Neutrophil (primary cell): ENCODE results near the gene TRAPPC6A.

Source experiments
- H3K27ac ChIP-seq: fragments of 200-600 bp; sonication (generic); 2 replicates; pipeline ENCODE4 v1.5.1; 2016; ENCODE audit warnings: mild to moderate bottlenecking, moderate library complexity
- H3K27me3 ChIP-seq: fragments of 200-600 bp; sonication (generic); 2 replicates; pipeline ENCODE4 v1.6.0; 2016; ENCODE audit warnings: mild to moderate bottlenecking
- H3K36me3 ChIP-seq: fragments of 200-600 bp; sonication (generic); 2 replicates; pipeline ENCODE4 v1.5.1; 2017
- H3K4me1 ChIP-seq, 2 experiments: fragments of 200-600 bp in 1 of 2; sonication (generic) in 1 of 2; 1 replicate in 1 of 2; 2 replicates in 1 of 2; pipeline versions ENCODE4 v1.5.1 to v1.6.1; 2013 to 2016; ENCODE audit warnings: low read depth in 1 of 2, low read length in 1 of 2, mild to moderate bottlenecking in 1 of 2, moderate library complexity in 1 of 2; ENCODE audit not compliant: control insufficient read depth in 1 of 2, insufficient read depth in 1 of 2
- H3K4me3 ChIP-seq, 2 experiments: fragments of 200-600 bp in 1 of 2; sonication (generic) in 1 of 2; 1 replicate in 1 of 2; 2 replicates in 1 of 2; pipeline ENCODE4 v1.5.1; 2013 to 2016; ENCODE audit warnings: low read depth in 1 of 2, low read length in 1 of 2, mild to moderate bottlenecking in 1 of 2, moderate library complexity in 1 of 2
- H3K9me3 ChIP-seq: fragments of 200-600 bp; sonication (generic); 2 replicates; pipeline ENCODE4 v1.5.1; 2016
- TF ChIP-seq, protein P1 (sequence below): fragments of 200-600 bp; sonication (generic); IDR thresholded peaks from 2 replicates; pipeline ENCODE4 v1.5.1; 2016; ENCODE audit warnings: antibody characterized with exemption

Gene TRAPPC6A

DNA sequence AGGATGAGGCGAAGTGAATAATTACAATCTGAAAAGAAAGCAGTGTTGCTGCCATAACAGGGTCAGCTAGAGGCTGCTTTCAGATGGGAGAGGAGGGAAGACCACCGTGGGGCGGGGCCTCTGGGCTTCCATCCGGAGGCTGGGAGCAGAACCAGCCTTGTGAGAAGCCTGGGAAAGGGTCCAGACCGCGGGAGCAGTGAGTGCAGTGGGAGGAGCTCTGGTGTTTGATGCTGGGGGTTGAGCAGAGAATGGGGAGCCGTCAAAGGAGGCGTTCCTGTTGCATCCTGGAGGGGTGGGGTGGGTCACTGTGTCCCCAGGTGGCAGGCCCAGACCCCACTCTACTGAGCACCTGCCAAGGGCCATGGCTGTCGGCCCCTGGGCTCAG is 35.3 kb downstream of the TRAPPC6A start:
- Histone ChIP-seq H3K27me3 (no peaks in the 10 kb centered on the region), H3K4me1 (no peaks in the 10 kb centered on the region), H3K4me3 (no peak overlapping the region), H3K27ac (no peak overlapping the region), H3K36me3 (peaks cover 64% of the 10 kb centered on the region), H3K9me3 (no peaks in the 10 kb centered on the region)
- TF ChIP-seq, protein P1, sequence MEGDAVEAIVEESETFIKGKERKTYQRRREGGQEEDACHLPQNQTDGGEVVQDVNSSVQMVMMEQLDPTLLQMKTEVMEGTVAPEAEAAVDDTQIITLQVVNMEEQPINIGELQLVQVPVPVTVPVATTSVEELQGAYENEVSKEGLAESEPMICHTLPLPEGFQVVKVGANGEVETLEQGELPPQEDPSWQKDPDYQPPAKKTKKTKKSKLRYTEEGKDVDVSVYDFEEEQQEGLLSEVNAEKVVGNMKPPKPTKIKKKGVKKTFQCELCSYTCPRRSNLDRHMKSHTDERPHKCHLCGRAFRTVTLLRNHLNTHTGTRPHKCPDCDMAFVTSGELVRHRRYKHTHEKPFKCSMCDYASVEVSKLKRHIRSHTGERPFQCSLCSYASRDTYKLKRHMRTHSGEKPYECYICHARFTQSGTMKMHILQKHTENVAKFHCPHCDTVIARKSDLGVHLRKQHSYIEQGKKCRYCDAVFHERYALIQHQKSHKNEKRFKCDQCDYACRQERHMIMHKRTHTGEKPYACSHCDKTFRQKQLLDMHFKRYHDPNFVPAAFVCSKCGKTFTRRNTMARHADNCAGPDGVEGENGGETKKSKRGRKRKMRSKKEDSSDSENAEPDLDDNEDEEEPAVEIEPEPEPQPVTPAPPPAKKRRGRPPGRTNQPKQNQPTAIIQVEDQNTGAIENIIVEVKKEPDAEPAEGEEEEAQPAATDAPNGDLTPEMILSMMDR = no peak

DNA sequence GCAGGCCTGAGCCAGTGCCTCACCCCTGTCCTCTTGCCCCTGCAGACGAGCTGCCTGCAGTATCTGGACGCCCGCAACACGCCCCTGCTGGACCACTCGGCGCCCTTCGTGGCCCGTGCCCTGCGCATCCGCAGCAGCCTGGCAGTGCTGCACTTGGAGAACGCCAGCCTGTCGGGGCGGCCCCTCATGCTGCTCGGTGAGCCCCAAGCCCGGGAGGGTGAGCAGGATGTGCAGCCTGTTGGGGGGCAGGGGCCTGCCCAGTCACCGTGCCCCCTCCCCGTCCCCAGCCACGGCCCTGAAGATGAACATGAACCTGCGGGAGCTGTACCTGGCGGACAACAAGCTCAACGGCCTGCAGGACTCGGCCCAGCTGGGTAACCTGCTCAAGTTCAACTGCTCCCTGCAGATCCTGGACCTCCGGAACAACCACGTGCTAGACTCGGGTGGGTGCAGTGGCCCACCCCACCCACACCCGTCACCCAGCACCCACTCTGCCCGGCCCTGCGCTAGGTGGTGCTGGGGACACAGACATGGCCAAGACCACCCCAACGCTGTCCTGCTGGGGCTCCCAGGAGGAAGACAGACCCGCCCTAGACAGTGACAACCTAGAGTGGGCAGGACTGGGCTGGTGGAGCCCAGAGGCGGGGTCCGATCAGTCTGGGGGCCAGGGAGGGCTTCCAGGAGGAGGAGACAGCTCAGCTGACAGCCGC is 35.9 kb downstream of the TRAPPC6A start:
- Histone ChIP-seq H3K4me3 (no peak overlapping the region), H3K36me3 (peaks cover 59% of the 10 kb centered on the region), H3K27ac (no peak overlapping the region), H3K9me3 (no peaks in the 10 kb centered on the region), H3K4me1 (no peaks in the 10 kb centered on the region), H3K27me3 (no peaks in the 10 kb centered on the region)
- TF ChIP-seq, protein P1 = no peak

DNA sequence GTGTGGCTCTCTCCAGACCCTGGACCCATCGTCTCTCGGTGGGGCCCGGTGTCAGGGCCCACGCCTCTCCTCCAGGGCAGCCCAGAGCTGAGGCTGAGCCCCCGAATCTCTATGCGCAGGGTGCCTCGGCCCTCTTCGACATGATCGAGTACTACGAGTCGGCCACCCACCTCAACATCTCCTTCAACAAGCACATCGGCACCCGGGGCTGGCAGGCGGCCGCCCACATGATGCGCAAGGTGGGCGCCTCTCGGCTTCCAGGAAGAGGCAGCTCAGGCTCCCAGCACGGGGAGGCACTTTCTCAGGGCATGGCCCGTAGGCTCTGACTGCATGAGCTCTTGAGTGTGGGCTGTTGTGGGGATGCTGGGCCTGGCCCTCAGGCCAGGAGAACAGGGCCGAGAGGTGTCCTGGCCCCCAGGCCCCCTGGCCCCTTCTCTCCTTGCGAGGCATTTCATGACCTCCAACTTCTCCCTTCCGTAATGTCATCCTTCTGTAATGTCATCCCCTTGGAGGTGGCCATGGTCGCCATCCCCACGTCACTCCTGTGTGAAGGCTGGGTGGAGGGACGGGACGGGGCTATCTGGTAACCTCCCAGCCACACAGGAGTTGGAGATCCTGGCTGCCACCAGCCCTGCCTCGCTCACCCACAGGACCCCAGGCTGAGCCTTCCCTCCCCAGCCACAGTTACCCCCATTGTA is 36.7 kb downstream of the TRAPPC6A start:
- Histone ChIP-seq H3K4me3 (no peak overlapping the region), H3K36me3 (peaks cover 51% of the 10 kb centered on the region), H3K9me3 (no peaks in the 10 kb centered on the region), H3K27me3 (no peaks in the 10 kb centered on the region), H3K27ac (no peak overlapping the region), H3K4me1 (no peaks in the 10 kb centered on the region)
- TF ChIP-seq, protein P1 = no peak

GRCh38 chr19:45140533-45140932 is 37.5 kb downstream of the TRAPPC6A start:
- no peak overlapping the region for H3K4me3 ChIP-seq
- peaks cover 43% of the 10 kb centered on the region for H3K36me3 ChIP-seq
- H3K4me1 ChIP-seq = no peaks in the 10 kb centered on the region

GRCh38 chr19:45140144-45140503 is 37.9 kb downstream of the TRAPPC6A start:
- Histone ChIP-seq H3K9me3 (no peaks in the 10 kb centered on the region), H3K4me3 (no peak overlapping the region)

More at GRCh38 chr19:45140533-45140932, 37.5 kb downstream of the TRAPPC6A start:
- H3K27me3 ChIP-seq = no peaks in the 10 kb centered on the region
- TF ChIP-seq, protein P1 = no peak
- no peaks in the 10 kb centered on the region for H3K9me3 ChIP-seq
- no peak overlapping the region for H3K27ac ChIP-seq

More at GRCh38 chr19:45140144-45140503, 37.9 kb downstream of the TRAPPC6A start:
- TF ChIP-seq, protein P1 = no peak
- no peaks in the 10 kb centered on the region for H3K27me3 ChIP-seq
- no peak overlapping the region for H3K27ac ChIP-seq
- no peaks in the 10 kb centered on the region for H3K4me1 ChIP-seq
- H3K36me3 ChIP-seq = peaks cover 38% of the 10 kb centered on the region
